SKM-1 (cell line): Measurements from ENCODE around the gene ADAM12.

ENCODE experiments used
- DNase-seq: peaks from one replicate; lab custom pipeline; 2025; ENCODE audit not compliant: unreplicated experiment; lab: John Stamatoyannopoulos, UW

Gene ADAM12

DNA sequence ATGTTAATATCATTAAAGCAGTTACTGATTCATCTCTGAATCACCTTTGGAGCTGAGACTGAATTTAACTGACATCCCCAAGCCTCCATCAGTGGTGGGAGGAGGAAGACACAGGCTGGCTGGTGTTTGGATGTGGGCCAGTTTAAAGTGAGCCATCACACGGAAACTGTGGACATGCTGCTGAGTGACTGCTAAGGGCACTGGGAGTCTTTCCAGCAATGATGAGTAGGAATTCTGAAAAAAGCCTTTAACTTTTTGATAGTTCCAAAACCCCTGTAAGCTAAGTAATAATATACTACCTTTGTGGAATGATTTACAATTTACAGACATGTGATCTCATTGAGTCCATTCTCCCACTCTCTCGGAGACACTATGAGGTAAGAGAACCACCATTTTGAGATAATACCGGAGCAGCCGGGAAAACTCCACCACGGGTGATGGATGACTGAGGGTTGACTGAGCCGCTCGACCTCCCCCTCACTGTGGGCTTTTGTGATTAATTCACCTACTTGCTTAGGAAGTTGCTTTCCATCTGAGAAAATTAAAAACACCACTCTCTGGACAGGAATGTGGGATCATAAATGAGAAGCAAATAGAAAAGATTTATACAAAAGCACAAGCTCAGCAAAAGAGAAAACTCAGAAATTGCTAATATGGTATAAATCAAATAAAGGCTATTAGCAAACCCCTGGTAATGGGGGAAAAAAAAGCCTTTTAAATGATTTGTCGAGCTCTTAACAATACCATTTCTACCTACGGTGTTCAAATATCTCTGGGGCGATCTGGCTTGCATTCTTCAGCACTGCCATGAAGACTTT, 297.2 kb downstream of the ADAM12 start:
- no peak for DNase-seq

DNA sequence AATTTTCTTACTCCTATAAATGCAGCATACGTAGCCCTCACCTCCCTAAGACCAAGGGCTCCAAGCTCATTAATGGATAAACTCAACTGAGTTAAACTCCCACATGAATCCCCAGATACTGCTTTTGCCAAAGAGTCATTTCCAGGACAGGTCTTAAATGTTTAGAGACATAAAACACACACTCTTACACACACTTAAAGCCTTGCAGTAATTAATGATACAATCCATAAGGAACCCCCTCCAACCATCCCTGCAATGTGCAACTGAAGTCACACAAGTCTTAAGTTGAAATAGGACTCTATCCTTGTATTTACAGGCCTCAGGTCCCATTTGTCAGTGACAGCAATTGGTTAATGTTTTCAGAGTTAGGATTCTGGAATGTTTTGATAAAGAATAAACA, 297.8 kb downstream of the ADAM12 start:
- DNase-seq, result no peak

DNA sequence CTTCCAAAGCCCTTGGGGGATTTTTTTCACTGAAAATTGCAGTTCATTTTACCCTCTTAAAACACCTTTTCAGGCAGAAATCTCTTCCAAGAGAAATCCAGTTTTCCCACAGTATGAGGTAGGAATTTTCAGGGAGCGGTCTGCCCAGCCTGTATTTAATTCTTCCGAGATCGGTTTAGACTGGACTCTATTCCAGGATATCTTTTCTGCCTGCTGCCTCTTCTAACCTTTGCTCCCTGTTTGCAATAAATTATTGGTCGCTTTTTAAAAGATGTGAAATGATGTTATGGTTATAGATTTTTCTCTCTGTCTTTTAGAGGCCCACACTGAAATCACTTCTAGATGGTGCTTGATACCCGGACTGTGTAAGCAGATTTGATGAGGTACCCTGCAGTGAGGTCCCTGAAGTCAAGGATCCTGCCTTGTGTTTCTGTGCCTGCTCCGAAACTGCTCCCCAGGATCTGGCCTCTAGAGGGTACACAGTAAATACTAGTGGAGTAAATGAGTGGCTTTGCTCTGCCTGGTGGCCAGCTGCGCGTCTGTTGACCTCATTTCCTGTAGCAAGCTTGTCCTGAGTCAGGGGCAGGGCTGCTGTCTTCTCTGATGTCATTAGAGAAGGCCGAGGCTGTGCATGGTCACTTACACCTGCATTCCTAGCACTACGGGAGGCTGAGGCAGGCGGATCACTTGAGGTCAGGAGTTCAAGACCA, 300.3 kb downstream of the ADAM12 start:
- no peak for DNase-seq

DNA sequence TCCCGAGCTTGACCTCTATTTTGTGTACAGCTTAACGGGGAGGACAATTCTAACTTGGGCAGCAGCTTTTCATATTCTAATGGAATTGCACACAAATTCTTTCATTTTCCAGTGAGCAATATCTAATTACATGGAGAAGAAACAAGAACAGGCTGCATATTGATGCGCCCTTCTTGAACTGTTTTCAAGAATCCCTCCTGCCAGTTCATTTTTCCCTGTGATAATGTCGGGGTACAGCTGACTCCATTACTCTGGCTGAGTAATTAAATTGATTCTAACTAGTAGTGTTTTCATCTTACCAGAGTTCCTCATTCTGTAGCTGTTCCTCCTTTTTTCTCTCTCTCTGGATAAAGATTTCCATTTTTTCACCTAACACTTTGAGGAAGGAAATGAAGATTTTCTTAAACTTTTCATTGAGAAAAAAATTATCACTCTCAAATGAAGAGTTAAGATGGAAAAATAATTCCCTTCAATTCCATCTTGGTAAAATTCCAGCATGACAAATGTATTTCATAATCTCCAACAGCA, 301.1 kb downstream of the ADAM12 start:
- DNase-seq, result no peak

DNA sequence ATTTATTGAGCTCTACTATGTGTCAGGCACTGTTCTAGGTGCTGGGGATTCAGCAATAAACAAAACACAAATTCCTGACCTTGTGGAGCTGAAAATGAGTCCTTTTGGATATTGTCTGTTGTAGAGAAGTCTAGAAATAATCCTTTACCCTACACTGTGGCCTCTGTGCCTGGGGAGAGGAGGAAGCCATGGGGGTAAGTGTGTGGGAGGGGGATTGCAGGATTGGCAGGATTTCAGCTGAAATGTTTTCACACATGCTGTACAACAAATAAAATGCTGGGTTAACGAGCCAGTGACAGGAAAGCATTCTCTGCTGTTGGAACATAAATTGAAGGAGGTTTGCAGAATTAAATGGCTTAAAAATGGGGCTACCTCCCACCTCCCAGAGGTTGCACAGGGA, 302.5 kb downstream of the ADAM12 start:
- DNase-seq, result no peak

DNA sequence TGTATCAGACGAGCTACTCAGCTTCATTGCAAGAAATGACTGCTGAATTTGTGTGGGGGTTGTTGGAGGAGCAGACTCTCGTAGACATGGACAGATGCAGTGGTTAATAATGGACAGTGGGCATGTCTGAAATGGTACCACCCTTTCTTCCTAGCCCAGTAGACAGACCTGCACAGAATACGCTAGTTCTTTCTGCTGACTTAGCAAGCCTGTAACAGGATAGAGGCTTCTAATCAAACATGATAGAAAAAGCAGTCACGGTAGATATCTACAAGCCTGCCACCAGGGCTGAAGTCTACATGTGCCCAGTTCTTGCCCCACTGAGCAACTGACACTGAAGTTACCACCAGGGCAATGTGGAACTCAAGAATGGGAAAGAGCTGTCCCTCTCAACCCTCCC, 303.9 kb downstream of the ADAM12 start:
- no peak for DNase-seq

DNA sequence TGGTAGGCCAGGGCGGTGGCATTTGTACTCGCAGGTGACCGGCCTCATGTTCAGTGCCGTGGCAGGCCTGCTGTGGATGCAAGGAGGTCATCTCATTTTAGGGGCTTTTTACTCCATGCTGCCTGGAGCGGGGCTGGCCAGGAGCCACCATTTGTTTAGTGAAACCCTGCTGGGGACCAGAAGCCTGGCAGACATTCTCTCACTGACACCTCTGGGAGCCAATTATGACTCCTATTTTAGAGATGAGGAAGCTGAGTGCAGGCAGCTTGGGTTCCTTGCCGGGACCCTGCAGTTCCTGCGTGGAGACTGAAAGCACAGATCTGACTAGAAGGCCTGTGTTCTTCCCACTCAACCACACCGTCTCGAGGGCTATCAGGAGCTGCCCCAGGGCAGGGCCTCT, 305.3 kb downstream of the ADAM12 start:
- no peak for DNase-seq

DNA sequence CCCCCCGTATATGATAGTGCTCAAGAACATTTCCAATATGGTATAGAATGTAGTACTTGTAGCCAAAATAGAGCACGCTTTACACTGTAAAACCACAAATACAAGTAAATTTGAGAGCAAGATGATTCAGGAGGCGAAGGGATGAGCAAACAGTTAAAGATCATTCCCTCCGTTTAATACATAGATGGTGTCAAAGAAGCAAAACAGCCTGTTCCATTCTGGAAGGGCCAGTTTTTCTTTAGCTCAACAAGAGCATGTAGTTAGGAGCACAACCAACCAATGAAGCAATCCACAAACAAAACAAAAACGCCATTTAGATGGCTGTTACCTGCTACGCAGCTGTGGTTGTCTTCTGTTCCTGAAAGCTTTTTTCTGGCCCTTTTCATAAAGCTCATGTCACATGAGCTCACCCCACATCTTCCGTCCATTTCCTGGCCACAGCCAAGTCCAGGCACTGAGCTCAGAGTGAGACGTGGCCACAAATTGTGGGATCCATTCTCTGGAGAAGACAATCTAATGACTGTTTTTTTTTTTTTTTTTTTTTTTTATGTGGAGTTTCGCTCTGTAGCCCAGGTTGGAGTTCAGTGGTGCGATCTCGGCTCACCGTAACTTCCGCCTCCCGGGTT, 306.3 kb downstream of the ADAM12 start:
- DNase-seq, result no peak

DNA sequence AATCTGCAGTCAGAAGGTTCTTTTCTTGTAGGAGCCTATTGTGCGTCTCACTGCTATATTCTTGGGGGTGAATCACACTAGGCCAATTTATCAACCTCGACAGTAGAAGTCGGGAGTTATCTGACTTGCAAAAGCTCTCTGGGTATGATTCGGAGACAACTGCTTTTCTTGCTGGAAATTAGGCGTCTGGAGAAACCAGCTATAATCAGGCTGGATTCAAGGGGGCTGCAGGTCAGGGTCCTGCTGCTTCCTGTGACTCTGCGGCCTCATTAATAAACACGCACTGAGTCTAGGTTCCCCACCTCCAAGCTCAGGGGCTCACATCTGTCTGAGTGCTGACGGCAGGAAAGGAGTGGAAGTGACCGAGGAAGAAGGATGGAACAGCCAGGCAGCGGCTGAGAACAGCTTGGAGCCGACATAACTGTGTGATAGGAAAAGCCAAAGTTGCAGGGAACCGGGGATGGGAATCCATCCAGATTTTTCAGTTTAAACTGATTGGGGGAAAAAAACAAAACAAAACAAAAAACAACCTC, 307.3 kb downstream of the ADAM12 start:
- DNase-seq, result no peak

DNA sequence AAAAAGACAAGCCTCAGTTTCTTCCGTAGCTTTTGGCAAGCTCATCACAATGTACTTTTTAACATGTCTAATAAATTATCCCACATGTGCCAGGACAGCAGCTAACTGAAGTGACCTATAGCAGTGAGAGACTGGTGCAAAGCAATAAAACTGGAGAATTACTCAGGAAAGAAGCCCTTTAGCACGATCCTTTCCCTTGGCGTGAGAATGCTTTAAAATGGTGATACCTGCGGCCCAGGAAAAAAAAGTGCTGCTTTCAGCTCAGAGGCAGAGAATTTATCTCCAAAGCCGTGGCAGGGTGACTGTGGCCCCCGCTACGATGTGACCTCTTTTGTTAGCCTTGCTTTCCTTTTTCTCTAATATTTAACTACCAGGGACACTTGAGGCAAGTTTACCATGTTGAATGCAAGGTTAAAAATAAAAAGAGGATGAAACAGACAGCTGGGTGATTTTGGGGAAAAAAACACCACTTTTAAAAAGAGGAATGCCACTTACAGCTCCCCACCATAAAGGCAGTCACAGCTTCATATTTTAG, 307.9 kb downstream of the ADAM12 start:
- DNase-seq, result no peak

DNA sequence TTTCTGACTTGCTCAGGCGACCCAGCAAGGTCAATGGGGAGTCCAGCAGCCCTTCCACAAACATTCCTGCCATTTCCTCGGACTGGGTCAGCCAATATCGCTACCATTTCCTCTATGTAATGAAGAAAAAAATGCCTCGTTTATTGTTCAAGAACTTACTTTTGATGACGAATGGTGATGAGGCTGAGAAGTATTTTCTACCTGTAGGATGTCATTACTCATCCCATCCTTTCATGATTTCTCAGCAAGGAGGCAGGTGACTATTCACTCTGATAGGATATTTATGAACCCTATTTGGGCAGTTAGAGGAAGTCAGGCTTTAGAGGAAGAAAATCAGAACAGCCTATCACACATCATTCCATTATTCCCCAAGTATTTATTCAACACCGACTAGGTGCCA, 313.3 kb downstream of the ADAM12 start:
- DNase-seq, result no peak

DNA sequence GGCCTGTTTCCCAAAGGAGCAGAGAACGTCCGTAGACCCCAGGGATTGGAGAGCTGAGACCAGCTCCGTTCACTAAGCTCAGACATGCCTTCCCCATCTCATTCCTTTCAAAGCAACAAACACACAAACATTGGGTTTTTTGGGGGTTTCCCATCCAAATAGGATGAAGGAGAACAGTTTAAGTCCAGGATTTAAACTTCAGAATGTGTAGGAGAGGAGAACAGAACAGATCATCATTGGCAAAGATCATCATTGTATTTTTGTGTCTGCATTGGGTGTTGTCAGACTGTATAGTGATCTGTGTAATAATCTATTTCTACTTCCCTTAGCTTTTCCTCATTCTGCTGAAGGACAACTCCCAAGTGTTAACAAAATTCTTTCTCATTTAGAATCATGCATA, 314.0 kb downstream of the ADAM12 start:
- DNase-seq, result no peak

DNA sequence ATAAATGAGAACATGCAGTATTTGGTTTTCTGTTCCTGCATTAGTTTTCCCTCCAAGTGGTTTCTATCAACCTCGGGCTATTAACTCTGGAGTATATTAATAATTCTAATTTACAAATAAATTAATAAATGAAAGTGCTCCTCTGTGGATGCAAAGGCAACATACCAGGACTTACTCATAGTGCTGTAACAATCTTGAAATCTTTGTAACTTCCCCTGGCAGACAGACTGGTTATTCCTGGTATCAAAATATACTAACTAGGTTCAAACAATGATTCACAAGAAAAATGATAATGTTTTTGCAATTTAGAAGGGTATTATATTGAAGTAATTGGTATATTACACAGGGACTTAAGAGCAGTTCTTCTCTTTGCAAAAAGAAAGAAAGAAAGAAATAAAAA, 314.7 kb downstream of the ADAM12 start:
- no peak for DNase-seq

DNA sequence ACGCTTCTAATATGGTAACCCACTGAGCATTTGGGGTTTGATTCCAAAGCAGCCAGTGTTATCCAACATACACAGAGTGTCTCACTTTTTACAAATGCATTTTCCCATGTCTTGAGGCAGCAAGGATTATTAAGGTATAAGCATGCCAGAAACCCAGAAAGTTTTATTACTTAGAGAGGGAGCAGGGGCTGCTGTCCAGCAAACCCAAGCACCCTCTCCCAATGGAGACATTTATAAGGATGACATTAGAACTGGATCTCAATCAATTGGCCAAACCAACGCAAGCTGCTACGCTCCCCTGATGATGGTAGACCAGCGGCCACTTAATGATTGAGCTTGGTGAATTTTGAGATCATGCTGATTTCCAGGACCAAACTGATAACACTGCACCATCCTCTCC, 315.7 kb downstream of the ADAM12 start:
- DNase-seq, result no peak

DNA sequence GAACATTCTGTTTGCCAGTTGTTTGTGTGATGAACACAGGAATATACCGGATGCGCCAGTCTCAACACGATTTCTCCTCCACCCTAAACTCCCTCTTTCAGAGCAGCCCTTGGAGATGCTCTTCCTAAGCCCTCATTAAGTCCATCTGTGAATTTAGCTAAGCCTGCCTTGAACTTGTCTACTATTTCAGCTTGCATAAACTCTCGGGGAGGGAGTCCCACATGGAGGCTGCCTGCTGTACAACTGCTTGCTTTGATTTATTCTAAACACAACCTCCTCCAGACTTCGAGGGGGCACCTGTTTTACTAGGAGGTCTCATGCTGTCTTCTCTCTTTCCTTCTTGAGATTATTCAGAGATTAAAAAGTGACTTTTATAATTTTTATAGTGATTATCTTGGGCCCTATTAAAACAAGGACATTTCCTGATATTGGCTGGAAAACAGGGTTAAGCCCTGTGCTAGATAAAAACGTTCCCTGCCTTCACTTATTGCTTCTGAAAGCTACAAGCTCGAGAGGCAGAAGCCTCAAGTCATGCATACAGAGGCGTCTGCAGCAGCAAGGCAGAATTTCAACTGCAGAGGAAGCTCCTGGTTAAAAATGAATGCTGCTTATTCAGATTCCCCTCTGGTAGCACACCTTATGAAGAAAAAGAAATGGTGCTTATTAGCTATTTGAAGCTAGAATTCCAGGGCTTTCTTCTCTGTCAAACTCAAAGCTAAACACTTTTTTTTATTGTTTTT, 317.6 kb downstream of the ADAM12 start:
- DNase-seq, result no peak

DNA sequence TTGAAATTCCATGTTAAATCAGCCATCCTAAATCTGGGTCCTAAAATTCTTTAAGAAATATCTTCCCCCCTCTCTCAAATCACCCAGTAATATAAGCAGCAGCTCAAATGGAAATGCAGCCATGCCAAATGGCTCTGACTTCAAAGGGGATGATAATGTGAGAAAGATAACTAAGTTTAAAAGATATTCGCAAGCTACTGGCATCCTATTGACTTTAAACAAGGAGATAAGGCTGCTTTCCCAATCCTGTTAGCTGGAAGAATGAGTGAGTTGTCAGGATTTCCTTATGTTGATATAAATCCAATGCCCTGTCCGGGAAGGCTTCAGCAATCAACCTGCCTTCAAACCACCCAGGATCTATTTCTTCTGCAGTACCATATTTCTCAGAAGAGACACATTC, 320.0 kb downstream of the ADAM12 start:
- no peak for DNase-seq

DNA sequence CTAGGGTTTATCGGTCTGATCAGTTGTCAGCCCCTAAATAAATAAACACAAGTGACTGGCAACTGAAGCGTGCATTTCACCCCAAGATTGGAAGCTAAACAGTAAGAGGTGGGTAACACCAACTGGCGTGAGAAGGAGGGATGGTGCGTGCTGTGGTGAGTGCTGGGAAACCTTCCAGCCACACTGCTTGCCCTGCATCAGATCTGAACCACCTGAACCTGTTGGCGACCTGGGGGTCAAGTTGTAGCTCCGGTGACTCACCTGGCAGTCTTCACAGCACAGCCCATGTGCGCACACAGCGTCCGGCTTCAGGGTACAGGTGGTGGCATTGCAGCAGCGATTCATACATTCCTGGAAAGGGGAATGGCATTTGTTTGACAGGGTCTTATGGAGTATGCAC, 321.8 kb downstream of the ADAM12 start:
- no peak for DNase-seq

DNA sequence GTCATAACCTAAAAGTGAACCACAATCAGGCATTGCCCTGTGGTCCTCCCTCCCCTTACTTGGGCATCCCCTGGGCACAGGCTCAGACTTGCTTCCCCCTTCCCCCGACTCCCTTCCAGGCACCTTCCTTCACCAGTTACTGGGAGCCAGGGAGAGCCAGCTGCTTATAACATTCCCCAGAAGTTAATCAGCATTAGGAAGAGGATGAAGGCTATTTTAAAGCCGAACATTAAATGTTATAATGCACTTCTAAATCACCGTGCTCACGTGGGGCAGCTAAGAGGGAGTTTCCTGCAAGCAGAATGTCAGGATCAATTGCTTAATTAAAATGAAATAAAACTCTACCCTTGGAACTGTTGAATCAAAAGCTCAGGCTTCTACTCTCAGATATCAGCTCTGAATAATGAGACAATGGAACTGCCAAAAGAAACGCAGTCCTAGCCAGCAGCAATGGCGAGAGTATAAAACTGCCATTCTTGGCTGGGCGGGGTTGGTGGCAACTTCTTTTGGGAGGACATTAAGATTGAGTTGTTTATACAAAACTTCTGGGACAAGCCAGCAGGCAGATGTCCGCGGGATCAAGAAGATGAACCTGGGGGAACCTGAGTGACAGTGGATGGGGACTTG, 322.4 kb downstream of the ADAM12 start:
- DNase-seq, result no peak

DNA sequence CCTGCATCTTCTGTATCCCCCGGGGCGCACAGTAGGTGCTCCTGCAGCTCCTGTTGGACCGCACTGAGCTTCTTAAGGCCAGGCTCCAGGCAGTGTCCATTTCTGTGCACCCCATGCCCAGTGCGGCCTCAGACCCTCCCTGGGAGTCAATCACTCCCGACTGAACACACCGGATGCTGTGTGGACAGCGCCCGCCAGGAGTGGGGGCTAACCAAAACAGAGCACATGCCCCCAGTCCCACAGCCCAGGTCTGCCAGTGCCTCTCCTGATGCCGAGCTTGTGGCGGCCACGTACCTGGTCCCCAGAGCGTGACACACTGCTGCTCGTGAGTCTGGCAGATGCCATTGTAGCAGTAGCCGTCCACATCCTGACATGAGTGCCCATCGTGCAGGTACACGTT, 323.8 kb downstream of the ADAM12 start:
- DNase-seq, result no peak

DNA sequence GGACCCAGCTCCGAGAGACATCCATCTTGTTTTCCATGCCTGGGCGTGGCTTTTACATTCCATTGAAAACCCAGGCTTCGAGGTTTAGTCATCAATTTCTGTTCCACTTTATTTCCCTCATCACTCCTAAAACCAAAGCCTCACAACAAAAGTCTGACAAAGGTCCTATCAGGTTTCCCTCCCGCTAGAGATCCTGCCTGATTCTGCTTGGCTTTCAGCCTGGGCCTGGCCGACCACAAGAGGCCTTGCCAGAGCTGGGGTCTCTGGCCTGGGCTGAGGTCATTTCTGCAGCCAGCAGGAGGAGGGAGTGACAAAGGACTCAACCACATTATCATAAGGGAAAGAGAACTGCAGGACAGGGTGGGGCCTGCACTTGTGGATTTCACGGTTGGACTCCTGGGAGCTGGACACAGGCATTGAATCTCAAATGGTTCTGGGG, 324.9 kb downstream of the ADAM12 start:
- no peak for DNase-seq
